Lung (tissue), 12 donors: ENCODE measurements around the gene DDB1. TPM values are rescaled to one million over a fixed set of nuclear protein-coding genes. Genes with fewer than 3 reads are reported as not detected.

ENCODE experiments used
- ATAC-seq: fragments of 200-7000 bp; cut with Tn5 transposase; one replicate; pipeline ENCODE4 v1.9.1; 2020; ENCODE audit warnings: moderate number of reproducible peaks; ENCODE audit not compliant: insufficient read depth, low FRiP score
- DNase-seq, 3 donors: peaks; one replicate each; pipeline ENCODE4 v3.0.0-alpha.2; 2013 to 2017
- H3K27ac ChIP-seq, 2 donors: one replicate each; pipeline ENCODE4 v1.5.1; 2013; ENCODE audit warnings: mild to moderate bottlenecking in 2 of 2, moderate library complexity in 2 of 2, control low read depth in 1 of 2, inconsistent platforms in 1 of 2, low read depth in 1 of 2, low read length in 1 of 2
- H3K27me3 ChIP-seq, 3 donors: one replicate each; pipeline ENCODE4 v1.5.1; 2013; ENCODE audit warnings: low read length in 2 of 3; ENCODE audit not compliant: control insufficient read depth in 3 of 3, insufficient read depth in 3 of 3
- H3K36me3 ChIP-seq, 4 donors: one replicate each; pipeline ENCODE4 v1.5.1; 2013; ENCODE audit warnings: low read length in 4 of 4, mild to moderate bottlenecking in 1 of 4, moderate library complexity in 1 of 4; ENCODE audit not compliant: control insufficient read depth in 4 of 4, insufficient read depth in 4 of 4
- H3K4me1 ChIP-seq, 5 donors: one replicate each; pipeline ENCODE4 v1.5.1; 2013; ENCODE audit warnings: low read length in 5 of 5, mild to moderate bottlenecking in 2 of 5, moderate library complexity in 1 of 5; ENCODE audit not compliant: control insufficient read depth in 5 of 5, insufficient read depth in 5 of 5
- H3K4me3 ChIP-seq: one replicate; pipeline ENCODE4 v1.5.1; 2013; ENCODE audit warnings: mild to moderate bottlenecking, control low read depth, moderate library complexity
- H3K9ac ChIP-seq, 2 donors: one replicate each; pipeline ENCODE4 v1.5.1; 2013; ENCODE audit warnings: low read length in 2 of 2, control low read depth in 1 of 2; ENCODE audit not compliant: insufficient read depth in 1 of 2
- H3K9me3 ChIP-seq, 4 donors: one replicate each; pipeline ENCODE4 v1.5.1; 2013; ENCODE audit warnings: low read length in 3 of 4, mild to moderate bottlenecking in 1 of 4, moderate library complexity in 1 of 4; ENCODE audit not compliant: control insufficient read depth in 4 of 4, insufficient read depth in 3 of 4
- WGBS, 2 donors: extraction: QIAGEN DNeasy Blood & Tissue Kit; methylation state at CpG; one replicate each; pipeline ENCODE4 v1.1.7; 2013; 5-methylcytosine and 5-hydroxymethylcytosine counted together
- polyA plus RNA-seq, 2 donors: library from polyadenylated mRNA; stranded (reverse); fragments of 200-250 nt; gene quantifications; one replicate each; pipeline ENCODE4 v1.2.1, GENCODE V29; 2013
- total RNA-seq, 2 donors: library from RNA; depleted of rRNA in 1 of 2; stranded (reverse); fragments of >200 nt in 1 of 2; gene quantifications; one replicate each; pipeline ENCODE4 v1.2.1, GENCODE V29; 2014 to 2021
- TF ChIP-seq, protein P1 (sequence below): IDR thresholded peaks from 2 replicates; pipeline ENCODE4 v1.5.1; 2012; ENCODE audit warnings: mild to moderate bottlenecking; ENCODE audit errors: control extremely low read depth, extremely low read depth
- donor health status: control.
- donor health status: control.
- donor health status: Bipolar disorder and iron deficiency.
- donor health status: healthy.
- donor health status: DM: yes; HTN: yes; CAD: no.

Gene DDB1
- total and polyA plus RNA-seq, 4 donors: 88.5 to 184 (median 121) TPM

DNA sequence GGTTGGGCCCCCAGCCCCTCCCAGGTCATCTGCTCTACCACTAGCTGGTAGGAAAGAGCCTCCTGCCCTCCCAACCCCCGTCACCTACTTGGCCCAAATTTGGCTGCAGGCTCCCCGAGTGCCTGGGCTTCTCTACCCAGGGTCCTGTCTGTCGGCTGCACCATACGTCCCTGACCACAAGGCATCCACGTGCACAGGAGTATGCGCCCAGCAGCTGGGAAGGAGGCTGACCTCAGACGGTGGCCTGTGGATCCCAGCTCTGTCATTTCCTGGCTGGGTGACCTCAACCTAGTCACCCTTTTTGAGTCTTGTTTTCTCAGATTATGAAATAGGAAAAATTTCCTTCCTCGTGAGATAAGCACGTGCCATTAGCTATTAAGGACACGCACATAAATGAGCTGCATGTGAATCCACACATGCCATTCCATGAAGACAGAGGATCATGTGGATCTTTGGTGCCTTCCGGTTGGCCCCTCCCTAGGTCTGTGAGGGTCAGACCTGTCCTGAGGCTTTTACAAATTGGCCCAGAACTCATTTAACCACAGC lies 15.1 kb upstream of the DDB1 start:
- Histone ChIP-seq H3K27me3 (no peaks in the 10 kb centered on the region), H3K4me3 (no peak overlapping the region), H3K9me3 (no peaks in the 10 kb centered on the region), H3K36me3 (peaks cover 0 to 45% (median 14%) of the 10 kb centered on the region in 4 donors), H3K27ac (no peak overlapping the region), H3K9ac (no peak overlapping the region), H3K4me1 (no peaks in the 10 kb centered on the region)
- DNase-seq (no peak), ATAC-seq (no peak)
- WGBS, 2 donors: 48 to 58% methylated on average over 11 of the region's 11 CpGs
- TF ChIP-seq, protein P1, sequence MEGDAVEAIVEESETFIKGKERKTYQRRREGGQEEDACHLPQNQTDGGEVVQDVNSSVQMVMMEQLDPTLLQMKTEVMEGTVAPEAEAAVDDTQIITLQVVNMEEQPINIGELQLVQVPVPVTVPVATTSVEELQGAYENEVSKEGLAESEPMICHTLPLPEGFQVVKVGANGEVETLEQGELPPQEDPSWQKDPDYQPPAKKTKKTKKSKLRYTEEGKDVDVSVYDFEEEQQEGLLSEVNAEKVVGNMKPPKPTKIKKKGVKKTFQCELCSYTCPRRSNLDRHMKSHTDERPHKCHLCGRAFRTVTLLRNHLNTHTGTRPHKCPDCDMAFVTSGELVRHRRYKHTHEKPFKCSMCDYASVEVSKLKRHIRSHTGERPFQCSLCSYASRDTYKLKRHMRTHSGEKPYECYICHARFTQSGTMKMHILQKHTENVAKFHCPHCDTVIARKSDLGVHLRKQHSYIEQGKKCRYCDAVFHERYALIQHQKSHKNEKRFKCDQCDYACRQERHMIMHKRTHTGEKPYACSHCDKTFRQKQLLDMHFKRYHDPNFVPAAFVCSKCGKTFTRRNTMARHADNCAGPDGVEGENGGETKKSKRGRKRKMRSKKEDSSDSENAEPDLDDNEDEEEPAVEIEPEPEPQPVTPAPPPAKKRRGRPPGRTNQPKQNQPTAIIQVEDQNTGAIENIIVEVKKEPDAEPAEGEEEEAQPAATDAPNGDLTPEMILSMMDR: no peak

DNA sequence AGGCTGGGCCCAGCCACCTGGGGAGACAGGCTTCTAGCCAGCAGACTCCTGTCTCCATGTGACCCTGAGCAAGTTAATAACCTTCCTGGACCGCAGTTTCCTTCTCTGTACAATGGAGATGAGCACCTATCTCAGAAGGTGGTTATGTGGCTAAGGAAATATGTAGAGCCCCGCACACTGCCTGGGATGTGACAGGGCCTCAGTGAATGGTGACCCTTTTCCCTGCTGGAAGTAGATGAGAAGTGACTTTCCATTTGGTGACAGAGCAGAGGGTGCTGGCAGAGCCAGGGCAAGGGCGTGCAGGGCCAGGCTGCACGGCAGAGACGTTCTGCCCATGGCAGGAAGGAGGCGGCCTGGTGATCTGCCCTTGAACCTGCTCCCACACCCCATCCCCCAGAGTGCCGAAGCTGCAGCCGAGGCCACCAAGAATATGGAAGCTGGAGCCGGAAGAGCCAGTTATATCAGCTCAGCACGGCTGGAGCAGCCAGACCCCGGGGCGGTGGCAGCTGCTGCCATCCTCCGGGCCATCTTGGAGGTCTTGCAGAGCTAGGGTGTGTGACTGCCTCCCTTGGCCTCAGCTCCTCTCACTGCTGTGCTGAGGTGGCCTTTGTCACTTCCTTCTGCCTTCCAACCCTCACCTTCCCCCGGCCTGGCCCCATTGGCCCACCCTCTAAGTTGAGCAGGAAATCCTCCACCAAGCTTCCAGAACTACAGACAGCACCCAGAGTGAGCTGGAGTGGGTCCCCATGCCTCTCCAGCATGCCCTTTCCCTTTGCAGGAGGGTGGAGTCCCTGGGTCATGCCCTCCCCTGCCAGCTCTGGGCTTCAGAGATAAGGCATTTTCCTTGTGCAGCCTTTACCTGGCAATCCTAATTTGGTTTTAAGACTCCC lies 13.3 kb upstream of the DDB1 start:
- no peaks in the 10 kb centered on the region for H3K27me3 ChIP-seq
- H3K4me3 ChIP-seq: no peak overlapping the region
- no peaks in the 10 kb centered on the region for H3K9me3 ChIP-seq
- 74 to 80% methylated on average over 14 of the region's 14 CpGs for WGBS, 2 donors
- H3K27ac ChIP-seq: peak overlapping the region in 1 of 2 donors; percentile 28
- DNase-seq (no peak), ATAC-seq (no peak)
- TF ChIP-seq, protein P1: no peak
- H3K4me1 ChIP-seq: no peaks in the 10 kb centered on the region
- peak overlapping the region in 1 of 2 donors; percentile 11 for H3K9ac ChIP-seq
- peaks cover 0 to 43% (median 7%) of the 10 kb centered on the region in 4 donors for H3K36me3 ChIP-seq

DNA sequence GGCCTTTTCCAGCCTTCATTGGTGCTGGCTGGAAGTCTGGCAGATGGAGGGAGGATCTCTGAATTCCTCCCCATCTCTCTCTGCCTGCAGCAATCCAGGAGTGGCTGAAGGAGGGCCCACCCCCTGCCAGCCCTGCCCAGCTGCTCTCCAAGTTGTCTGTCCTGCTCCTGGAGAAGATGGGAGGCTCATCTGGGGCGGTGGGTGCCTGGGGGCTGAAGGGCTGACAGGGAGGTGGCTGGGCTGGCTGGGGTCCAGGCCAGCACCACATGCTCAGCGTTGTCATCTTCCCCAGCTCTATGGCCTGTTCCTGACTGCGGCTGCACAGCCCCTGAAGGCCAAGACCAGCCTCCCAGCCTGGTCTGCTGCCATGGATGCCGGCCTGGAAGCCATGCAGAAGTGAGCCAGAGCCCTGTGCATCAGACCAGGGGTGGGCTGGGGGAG lies 12.3 kb upstream of the DDB1 start:
- Histone ChIP-seq H3K27me3 (no peaks in the 10 kb centered on the region), H3K36me3 (peaks cover 0 to 34% (median 7%) of the 10 kb centered on the region in 4 donors), H3K9ac (no peak overlapping the region), H3K4me3 (no peak overlapping the region), H3K27ac (peak overlapping the region in 1 of 2 donors; percentile 55), H3K9me3 (no peaks in the 10 kb centered on the region), H3K4me1 (no peaks in the 10 kb centered on the region)
- DNase-seq (peak in 1 of 3 donors; percentile 28), ATAC-seq (no peak)
- TF ChIP-seq, protein P1: no peak
- 66 to 72% methylated on average over 3 to 4 of the region's 4 CpGs for WGBS, 2 donors
